Keratinocyte (primary cell): ENCODE measurements around the gene ZNF564. TPM values are rescaled to one million over a fixed set of nuclear protein-coding genes. Genes with fewer than 3 reads are reported as not detected.

Source experiments
- DNase-seq: peaks from one replicate; pipeline ENCODE4 v3.0.0-alpha.2; 2011; ENCODE audit warnings: low read depth, missing footprints, low spot score
- FAIRE-seq: peaks from 2 replicates; lab custom pipeline; 2011; peaks lifted over from hg19 to GRCh38; lab: Jason Lieb, UNC
- H2AFZ ChIP-seq: 2 replicates; pipeline ENCODE4 v1.6.0; 2012; ENCODE audit warnings: low read length, control low read depth, inconsistent platforms; ENCODE audit not compliant: control insufficient read depth
- H3K27ac ChIP-seq: 2 replicates; pipeline ENCODE4 v1.5.1; 2011; ENCODE audit warnings: low read length; ENCODE audit not compliant: control insufficient read depth, insufficient read depth
- H3K27me3 ChIP-seq: 3 replicates; pipeline ENCODE4 v1.6.0; 2011; ENCODE audit warnings: low read length; ENCODE audit not compliant: control insufficient read depth, insufficient read depth; ENCODE audit errors: extremely low read depth
- H3K36me3 ChIP-seq, 2 experiments: 2 replicates in 1 of 2; 3 replicates in 1 of 2; pipeline ENCODE4 v1.5.1; 2011; ENCODE audit warnings: low read length in 2 of 2, mild to moderate bottlenecking in 1 of 2; ENCODE audit not compliant: control insufficient read depth in 2 of 2, insufficient read depth in 2 of 2; ENCODE audit errors: extremely low read depth in 1 of 2
- H3K4me1 ChIP-seq: 3 replicates; pipeline ENCODE4 v1.5.1; 2011; ENCODE audit warnings: low read length; ENCODE audit not compliant: control insufficient read depth, insufficient read depth; ENCODE audit errors: extremely low read depth
- H3K4me2 ChIP-seq: 3 replicates; pipeline ENCODE4 v1.6.0; 2011; ENCODE audit warnings: low read depth, low read length; ENCODE audit not compliant: control insufficient read depth, insufficient read depth; ENCODE audit errors: extremely low read depth
- H3K4me3 ChIP-seq, 3 experiments: fragments of 200-600 bp in 1 of 3; sonication (generic) in 1 of 3; 2 replicates in 2 of 3; 3 replicates in 1 of 3; pipeline ENCODE4 v1.5.1; 2011 to 2016; ENCODE audit warnings: low read length in 3 of 3, mild to moderate bottlenecking in 3 of 3, control low read depth in 2 of 3, inconsistent platforms in 1 of 3, low read depth in 1 of 3, mixed read lengths in 1 of 3, mixed run types in 1 of 3, moderate library complexity in 1 of 3; ENCODE audit not compliant: control insufficient read depth in 2 of 3, insufficient read depth in 2 of 3; ENCODE audit errors: extremely low read depth in 1 of 3
- H3K79me2 ChIP-seq: 2 replicates; pipeline ENCODE4 v1.6.0; 2012; ENCODE audit warnings: low read length; ENCODE audit not compliant: control insufficient read depth, insufficient read depth
- H3K9ac ChIP-seq: 3 replicates; pipeline ENCODE4 v1.6.0; 2011; ENCODE audit warnings: low read length; ENCODE audit not compliant: control insufficient read depth, insufficient read depth; ENCODE audit errors: extremely low read depth
- H3K9me1 ChIP-seq: 3 replicates; pipeline ENCODE4 v1.6.0; 2011; ENCODE audit warnings: low read length; ENCODE audit not compliant: control insufficient read depth, insufficient read depth; ENCODE audit errors: extremely low read depth
- H3K9me3 ChIP-seq: 2 replicates; pipeline ENCODE4 v1.5.1; 2012; ENCODE audit warnings: low read depth, low read length; ENCODE audit not compliant: control insufficient read depth
- H4K20me1 ChIP-seq: 3 replicates; pipeline ENCODE4 v1.6.0; 2011; ENCODE audit warnings: low read length; ENCODE audit not compliant: control insufficient read depth, insufficient read depth; ENCODE audit errors: extremely low read depth
- EZH2 ChIP-seq: IDR thresholded peaks from one replicate; pipeline ENCODE4 v1.6.1; 2012; ENCODE audit warnings: inconsistent platforms, mild to moderate bottlenecking, low read length, moderate library complexity
- dilution Hi-C: fragments of 300-500 bp; cut with MboI; formaldehyde crosslinking; loops from one replicate; pipeline ENCODE4 v1.7.0; 2020; ENCODE audit warnings: low sequenced_read_pairs; ENCODE audit not compliant: extremely low pct_ligation_motif_present
- polyA plus RNA-seq, 5 experiments: library from polyadenylated mRNA; depleted of rRNA in 3 of 5; stranded (reverse) in 3 of 5; stranded (forward) in 1 of 5; unstranded in 1 of 5; fragments of >200 nt; gene quantifications; 1 replicate in 1 of 5; 2 replicates in 3 of 5; 3 replicates in 1 of 5; pipeline versions ENCODE4 v1.2.1 to v1.2.3, GENCODE V29; 2011 to 2012; ENCODE audit warnings: missing spikeins in 2 of 5, low read depth in 1 of 5, low replicate concordance in 1 of 5
- TF ChIP-seq, protein P1 (sequence below), 3 experiments: IDR thresholded peaks in 1 of 3; conservative IDR thresholded peaks in 1 of 3; optimal IDR thresholded peaks in 1 of 3; 2 replicates in 2 of 3; 3 replicates in 1 of 3; pipeline versions ENCODE3 to v1.5.1; 2011; ENCODE audit warnings: low read length in 3 of 3, mild to moderate bottlenecking in 3 of 3, moderate library complexity in 2 of 3, control low read depth in 1 of 3, inconsistent platforms in 1 of 3; ENCODE audit not compliant: insufficient read depth in 2 of 3; ENCODE audit errors: extremely low read depth in 1 of 3

Gene ZNF564
- polyA plus RNA-seq, 1 donor (not counting 4 experiments of a cell fraction or from before 2014, with no cell fraction given): 3.5 TPM

DNA sequence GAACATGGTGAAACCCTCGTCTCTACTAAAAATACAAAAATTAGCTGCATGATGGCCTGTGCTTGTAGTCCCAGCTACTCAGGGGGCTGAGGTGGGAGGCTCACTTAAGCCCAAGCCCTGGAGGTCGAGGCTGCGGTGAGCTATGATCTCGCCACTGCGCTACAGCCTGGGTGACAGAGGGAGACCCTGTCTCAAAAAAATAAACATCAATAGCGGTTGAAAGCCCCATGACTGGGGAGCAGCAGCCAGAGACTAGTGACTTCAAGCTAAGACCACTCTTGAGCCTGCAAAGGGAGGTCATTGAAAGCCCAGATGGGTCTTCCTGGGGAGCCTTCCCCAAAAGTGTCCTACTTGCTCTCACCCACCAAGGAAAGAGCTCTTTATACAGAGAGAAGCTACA lies 54.8 kb downstream of the ZNF564 start:
- dilution Hi-C loops: no loop called here
- no peak for FAIRE-seq
- Histone ChIP-seq H4K20me1 (no peaks in the 10 kb centered on the region), H3K79me2 (no peaks in the 10 kb centered on the region), H3K9me3 (no peaks in the 10 kb centered on the region), H3K36me3 (no peaks in the 10 kb centered on the region), H2AFZ (no peak overlapping the region), H3K4me2 (no peak overlapping the region), H3K9me1 (no peaks in the 10 kb centered on the region), H3K4me1 (peaks cover 7% of the 10 kb centered on the region), H3K9ac (no peak overlapping the region), H3K27ac (no peak overlapping the region), H3K4me3 (no peak overlapping the region), H3K27me3 (no peaks in the 10 kb centered on the region)
- TF ChIP-seq EZH2: no peak
- TF ChIP-seq, protein P1, sequence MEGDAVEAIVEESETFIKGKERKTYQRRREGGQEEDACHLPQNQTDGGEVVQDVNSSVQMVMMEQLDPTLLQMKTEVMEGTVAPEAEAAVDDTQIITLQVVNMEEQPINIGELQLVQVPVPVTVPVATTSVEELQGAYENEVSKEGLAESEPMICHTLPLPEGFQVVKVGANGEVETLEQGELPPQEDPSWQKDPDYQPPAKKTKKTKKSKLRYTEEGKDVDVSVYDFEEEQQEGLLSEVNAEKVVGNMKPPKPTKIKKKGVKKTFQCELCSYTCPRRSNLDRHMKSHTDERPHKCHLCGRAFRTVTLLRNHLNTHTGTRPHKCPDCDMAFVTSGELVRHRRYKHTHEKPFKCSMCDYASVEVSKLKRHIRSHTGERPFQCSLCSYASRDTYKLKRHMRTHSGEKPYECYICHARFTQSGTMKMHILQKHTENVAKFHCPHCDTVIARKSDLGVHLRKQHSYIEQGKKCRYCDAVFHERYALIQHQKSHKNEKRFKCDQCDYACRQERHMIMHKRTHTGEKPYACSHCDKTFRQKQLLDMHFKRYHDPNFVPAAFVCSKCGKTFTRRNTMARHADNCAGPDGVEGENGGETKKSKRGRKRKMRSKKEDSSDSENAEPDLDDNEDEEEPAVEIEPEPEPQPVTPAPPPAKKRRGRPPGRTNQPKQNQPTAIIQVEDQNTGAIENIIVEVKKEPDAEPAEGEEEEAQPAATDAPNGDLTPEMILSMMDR (optimal IDR thresholded peaks at IDR 0.05 in 1 of 3, IDR thresholded peaks at IDR 0.05 in 1 of 3, conservative IDR thresholded peaks at IDR 0.05 in 1 of 3; ENCODE audit: extremely low read depth in 1 of 3, insufficient read depth in 2 of 3, low read length in 3 of 3): no peak
- no peak for DNase-seq

- H3K9me3 ChIP-seq: no peaks in the 10 kb centered on the region
- peak overlapping the region; percentile 93 for H3K4me2 ChIP-seq
- no peaks in the 10 kb centered on the region for H4K20me1 ChIP-seq
- H3K9ac ChIP-seq: peak overlapping the region; percentile 62
- TF ChIP-seq, protein P1 (optimal IDR thresholded peaks at IDR 0.05 in 1 of 3, IDR thresholded peaks at IDR 0.05 in 1 of 3, conservative IDR thresholded peaks at IDR 0.05 in 1 of 3; ENCODE audit: extremely low read depth in 1 of 3, insufficient read depth in 2 of 3, low read length in 3 of 3): peak; percentile 15 to 67 (median 45)
- TF ChIP-seq EZH2: no peak
- dilution Hi-C loops: no loop called here
- H3K27me3 ChIP-seq: no peaks in the 10 kb centered on the region
- H3K36me3 ChIP-seq: no peaks in the 10 kb centered on the region
- peak overlapping the region; percentile 47 for H3K27ac ChIP-seq
- peak overlapping the region; percentile 87 for H2AFZ ChIP-seq
- H3K4me1 ChIP-seq: peaks cover 7% of the 10 kb centered on the region
- no peaks in the 10 kb centered on the region for H3K9me1 ChIP-seq
- peak; percentile 84 for FAIRE-seq
- H3K4me3 ChIP-seq: peak overlapping the region; percentile 52 to 75 (median 65)
- DNase-seq: peak; percentile 45
- H3K79me2 ChIP-seq: no peaks in the 10 kb centered on the region
These were observed 56.1 kb downstream of the ZNF564 start for GRCh38 chr19:12495002-12495802.
